HepG2 (cell line): ENCODE results near the gene GTSF1L. TPM values are rescaled to one million over a fixed set of nuclear protein-coding genes. Genes with fewer than 3 reads are reported as not detected.

Experiments
- ATM ChIP-seq: fragments of 450-650 bp; IDR thresholded peaks from 2 replicates; pipeline ENCODE4 v1.7.1; 2017; ENCODE audit warnings: mild to moderate bottlenecking, borderline replicate concordance
- CHCHD3 ChIP-seq: sonication (generic); formaldehyde crosslinking; IDR thresholded peaks from 2 replicates; pipeline ENCODE4 v1.8.0; 2022; ENCODE audit warnings: mild to moderate bottlenecking, missing genetic modification reagents, moderate library complexity
- FOSL2 ChIP-seq: sonication (generic); formaldehyde crosslinking; IDR thresholded peaks from 2 replicates; pipeline ENCODE4 v1.4.0; 2020; ENCODE audit warnings: missing genetic modification reagents
- GFI1 ChIP-seq: sonication (generic); formaldehyde crosslinking; IDR thresholded peaks from 2 replicates; pipeline ENCODE4 v1.5.0; 2020; ENCODE audit warnings: missing genetic modification reagents, mild to moderate bottlenecking, borderline replicate concordance
- KDM4B ChIP-seq: sonication (generic); formaldehyde crosslinking; IDR thresholded peaks from 2 replicates; pipeline ENCODE4 v1.4.0; 2020; ENCODE audit warnings: missing genetic modification reagents
- KDM5B ChIP-seq: sonication (generic); formaldehyde crosslinking; IDR thresholded peaks from 2 replicates; pipeline ENCODE4 v1.4.0; 2020; ENCODE audit warnings: missing genetic modification reagents, mild to moderate bottlenecking, borderline replicate concordance
- MIXL1 ChIP-seq: IDR thresholded peaks from 2 replicates; pipeline ENCODE4 v1.6.1; 2016
- MXD3 ChIP-seq: IDR thresholded peaks from 2 replicates; pipeline ENCODE4 v1.6.1; 2016; ENCODE audit warnings: mild to moderate bottlenecking, missing biosample characterization, missing genetic modification reagents
- ONECUT2 ChIP-seq: sonication (generic); formaldehyde crosslinking; IDR thresholded peaks from 2 replicates; pipeline ENCODE4 v1.4.0; 2020; ENCODE audit warnings: missing genetic modification reagents
- PAX8 ChIP-seq: sonication (generic); formaldehyde crosslinking; IDR thresholded peaks from 2 replicates; pipeline ENCODE4 v1.8.0; 2022; ENCODE audit warnings: mild to moderate bottlenecking, missing genetic modification reagents, borderline replicate concordance
- SAFB2 ChIP-seq: sonication (generic); formaldehyde crosslinking; IDR thresholded peaks from 2 replicates; pipeline ENCODE4 v1.5.1; 2020; ENCODE audit warnings: missing genetic modification reagents, low read depth, mild to moderate bottlenecking, borderline replicate concordance
- SOX5 ChIP-seq: IDR thresholded peaks from 2 replicates; pipeline ENCODE4 v1.6.1; 2016; ENCODE audit warnings: borderline replicate concordance
- TAF15 ChIP-seq: fragments of 200-400 bp; formaldehyde crosslinking; IDR thresholded peaks from one replicate; pipeline ENCODE4 v1.6.1; 2018; ENCODE audit warnings: mild to moderate bottlenecking, low read depth, low read length; ENCODE audit not compliant: poor library complexity, severe bottlenecking
- ZBTB46 ChIP-seq: sonication (generic); formaldehyde crosslinking; IDR thresholded peaks from 2 replicates; pipeline ENCODE4 v1.4.0; 2020; ENCODE audit warnings: mild to moderate bottlenecking, missing genetic modification reagents, borderline replicate concordance
- ZFP41 ChIP-seq: sonication (generic); formaldehyde crosslinking; IDR thresholded peaks from 2 replicates; pipeline ENCODE4 v1.4.0; 2020; ENCODE audit warnings: mild to moderate bottlenecking, missing genetic modification reagents, borderline replicate concordance
- ZNF260 ChIP-seq: sonication (generic); formaldehyde crosslinking; IDR thresholded peaks from 2 replicates; pipeline ENCODE4 v1.4.0; 2020; ENCODE audit warnings: missing genetic modification reagents, low read depth, mild to moderate bottlenecking, borderline replicate concordance
- ZNF44 ChIP-seq: sonication (generic); formaldehyde crosslinking; IDR thresholded peaks from 2 replicates; pipeline ENCODE4 v1.5.1; 2020; ENCODE audit warnings: mild to moderate bottlenecking, missing genetic modification reagents
- ZNF567 ChIP-seq: sonication (generic); formaldehyde crosslinking; IDR thresholded peaks from 2 replicates; pipeline ENCODE4 v1.8.1; 2023; ENCODE audit warnings: mild to moderate bottlenecking, missing genetic modification reagents, borderline replicate concordance
- ZNF572 ChIP-seq: sonication (generic); formaldehyde crosslinking; IDR thresholded peaks from 2 replicates; pipeline ENCODE4 v1.5.1; 2020; ENCODE audit warnings: mild to moderate bottlenecking, missing genetic modification reagents
- ZNF615 ChIP-seq: sonication (generic); formaldehyde crosslinking; IDR thresholded peaks from 2 replicates; pipeline ENCODE4 v1.5.0; 2020; ENCODE audit warnings: mild to moderate bottlenecking, missing genetic modification reagents, borderline replicate concordance
- ZNF619 ChIP-seq: sonication (generic); formaldehyde crosslinking; IDR thresholded peaks from 2 replicates; pipeline ENCODE4 v1.4.0; 2020; ENCODE audit warnings: mild to moderate bottlenecking, missing genetic modification reagents
- ZNF780A ChIP-seq: sonication (generic); formaldehyde crosslinking; IDR thresholded peaks from 2 replicates; pipeline ENCODE4 v1.8.0; 2022; ENCODE audit warnings: mild to moderate bottlenecking, missing genetic modification reagents, moderate library complexity
- ZNF788 ChIP-seq: sonication (generic); formaldehyde crosslinking; IDR thresholded peaks from 2 replicates; pipeline ENCODE4 v1.5.0; 2020; ENCODE audit warnings: mild to moderate bottlenecking, missing genetic modification reagents, borderline replicate concordance
- ZNF790 ChIP-seq: sonication (generic); formaldehyde crosslinking; IDR thresholded peaks from 2 replicates; pipeline ENCODE4 v1.8.0; 2022; ENCODE audit warnings: missing genetic modification reagents, mild to moderate bottlenecking, borderline replicate concordance
- ZNF792 ChIP-seq: IDR thresholded peaks from 2 replicates; pipeline ENCODE4 v1.6.1; 2016
- polyA plus RNA-seq, 8 experiments: library from polyadenylated mRNA; depleted of rRNA in 3 of 8; stranded (reverse) in 7 of 8; unstranded in 1 of 8; fragments of >200 nt; fragmentation: Illumina TruSeq in 4 of 8; extraction: Trizol in 4 of 8; gene quantifications; 2 replicates each; pipeline versions ENCODE4 v1.2.1 to v1.2.3, GENCODE V29; 2011 to 2016; ENCODE audit warnings: low read depth in 4 of 8, missing spikeins in 1 of 8, mixed read lengths in 1 of 8; ENCODE audit not compliant: insufficient read depth in 1 of 8
- total RNA-seq, 5 experiments: library from RNA; depleted of rRNA; stranded (reverse); fragments of >200 nt; fragmentation: Illumina TruSeq; extraction: Trizol; gene quantifications; 2 replicates each; pipeline ENCODE4 v1.2.3, GENCODE V29; 2016; ENCODE audit warnings: low read depth in 1 of 5
- TF ChIP-seq, protein P1 (sequence below): sonication (generic); formaldehyde crosslinking; IDR thresholded peaks from 2 replicates; pipeline ENCODE4 v1.5.0; 2020; ENCODE audit warnings: mild to moderate bottlenecking, missing genetic modification reagents
- TF ChIP-seq, protein P2 (sequence below): sonication (generic); formaldehyde crosslinking; IDR thresholded peaks from 2 replicates; pipeline ENCODE4 v1.4.0; 2020; ENCODE audit warnings: missing genetic modification reagents, low read depth, mild to moderate bottlenecking, borderline replicate concordance

GTSF1L gene
- total and polyA plus RNA-seq, 2 of the 13 experiments (the other 11 are each of a cell fraction or from before 2014, with no cell fraction given) = not detected

- no peak for TF ChIP-seq ZBTB46 (CRISPR knock-in tag)
- TF ChIP-seq CHCHD3 = no peak
- TF ChIP-seq ZNF788 = no peak
- TF ChIP-seq, protein P1, sequence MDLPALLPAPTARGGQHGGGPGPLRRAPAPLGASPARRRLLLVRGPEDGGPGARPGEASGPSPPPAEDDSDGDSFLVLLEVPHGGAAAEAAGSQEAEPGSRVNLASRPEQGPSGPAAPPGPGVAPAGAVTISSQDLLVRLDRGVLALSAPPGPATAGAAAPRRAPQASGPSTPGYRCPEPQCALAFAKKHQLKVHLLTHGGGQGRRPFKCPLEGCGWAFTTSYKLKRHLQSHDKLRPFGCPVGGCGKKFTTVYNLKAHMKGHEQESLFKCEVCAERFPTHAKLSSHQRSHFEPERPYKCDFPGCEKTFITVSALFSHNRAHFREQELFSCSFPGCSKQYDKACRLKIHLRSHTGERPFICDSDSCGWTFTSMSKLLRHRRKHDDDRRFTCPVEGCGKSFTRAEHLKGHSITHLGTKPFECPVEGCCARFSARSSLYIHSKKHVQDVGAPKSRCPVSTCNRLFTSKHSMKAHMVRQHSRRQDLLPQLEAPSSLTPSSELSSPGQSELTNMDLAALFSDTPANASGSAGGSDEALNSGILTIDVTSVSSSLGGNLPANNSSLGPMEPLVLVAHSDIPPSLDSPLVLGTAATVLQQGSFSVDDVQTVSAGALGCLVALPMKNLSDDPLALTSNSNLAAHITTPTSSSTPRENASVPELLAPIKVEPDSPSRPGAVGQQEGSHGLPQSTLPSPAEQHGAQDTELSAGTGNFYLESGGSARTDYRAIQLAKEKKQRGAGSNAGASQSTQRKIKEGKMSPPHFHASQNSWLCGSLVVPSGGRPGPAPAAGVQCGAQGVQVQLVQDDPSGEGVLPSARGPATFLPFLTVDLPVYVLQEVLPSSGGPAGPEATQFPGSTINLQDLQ = no peak
- peak; percentile 64; the same call in 1 of the 2 replicates for TF ChIP-seq ZNF572 (CRISPR knock-in tag)
- TF ChIP-seq MXD3 = no peak
- TF ChIP-seq KDM4B (CRISPR knock-in tag) = no peak
- peak; percentile 71; the same call in 1 of the 2 replicates for TF ChIP-seq KDM5B (CRISPR knock-in tag)
- TF ChIP-seq ZNF44 = no peak
- TF ChIP-seq TAF15 = peak; percentile 76
- no peak for TF ChIP-seq SOX5 (CRISPR knock-in tag)
- 0 out of 2 replicates have a peak, but pooled peaks have one; percentile 31 for TF ChIP-seq FOSL2 (CRISPR knock-in tag)
- no peak for TF ChIP-seq GFI1
- no peak for TF ChIP-seq PAX8
- TF ChIP-seq ZNF615 (CRISPR knock-in tag) = no peak
- no peak for TF ChIP-seq ZNF260 (CRISPR knock-in tag)
- TF ChIP-seq ZNF567 (CRISPR knock-in tag) = no peak
- TF ChIP-seq MIXL1 (CRISPR knock-in tag) = no peak
- TF ChIP-seq ZFP41 (CRISPR knock-in tag) = no peak
- TF ChIP-seq ATM = no peak
- no peak for TF ChIP-seq ZNF790 (CRISPR knock-in tag)
- TF ChIP-seq ZNF780A = no peak
- TF ChIP-seq SAFB2 = no peak
- TF ChIP-seq, protein P2, sequence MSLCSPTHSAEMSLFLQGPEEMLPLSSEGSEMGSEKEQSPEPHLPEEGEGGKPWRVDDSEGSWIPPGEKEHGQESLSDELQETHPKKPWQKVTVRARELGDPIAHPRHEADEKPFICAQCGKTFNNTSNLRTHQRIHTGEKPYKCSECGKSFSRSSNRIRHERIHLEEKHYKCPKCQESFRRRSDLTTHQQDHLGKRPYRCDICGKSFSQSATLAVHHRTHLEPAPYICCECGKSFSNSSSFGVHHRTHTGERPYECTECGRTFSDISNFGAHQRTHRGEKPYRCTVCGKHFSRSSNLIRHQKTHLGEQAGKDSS (CRISPR knock-in tag) = peak; percentile 70; the same call in 1 of the 2 replicates
- TF ChIP-seq ZNF619 (CRISPR knock-in tag) = no peak
- no peak for TF ChIP-seq ZNF792 (CRISPR knock-in tag)
- no peak for TF ChIP-seq ONECUT2 (CRISPR knock-in tag)
Observed at GRCh38 chr20:43749734-43750294, 23.0 kb upstream of the GTSF1L start (continued).
